Osteoblast (primary cell): ENCODE results near the gene CDKAL1. TPM values are rescaled to one million over a fixed set of nuclear protein-coding genes. Genes with fewer than 3 reads are reported as not detected.

Experiments used
- DNase-seq: peaks from one replicate; pipeline ENCODE4 v3.0.0; 2011; ENCODE audit warnings: low spot score, mixed read lengths; ENCODE audit not compliant: insufficient read length; ENCODE audit errors: missing footprints
- H2AFZ ChIP-seq: 2 replicates; pipeline ENCODE4 v1.6.0; 2011; ENCODE audit warnings: mild to moderate bottlenecking, low read length
- H3K27ac ChIP-seq: 2 replicates; pipeline ENCODE4 v1.5.1; 2011; ENCODE audit warnings: mild to moderate bottlenecking, low read depth, low read length, moderate library complexity
- H3K27me3 ChIP-seq: 2 replicates; pipeline ENCODE4 v1.6.0; 2012; ENCODE audit warnings: mild to moderate bottlenecking, control low read depth, inconsistent platforms, low read length, moderate library complexity; ENCODE audit not compliant: insufficient read depth
- H3K36me3 ChIP-seq: 2 replicates; pipeline ENCODE4 v1.5.1; 2011; ENCODE audit warnings: mild to moderate bottlenecking, low read length, control low read depth, moderate library complexity; ENCODE audit not compliant: insufficient read depth
- H3K4me1 ChIP-seq: 2 replicates; pipeline ENCODE4 v1.5.1; 2011; ENCODE audit warnings: mild to moderate bottlenecking, low read length, control low read depth, moderate library complexity; ENCODE audit not compliant: insufficient read depth
- H3K4me2 ChIP-seq: 2 replicates; pipeline ENCODE4 v1.6.0; 2011; ENCODE audit warnings: mild to moderate bottlenecking, low read length; ENCODE audit not compliant: insufficient read depth
- H3K4me3 ChIP-seq: fragments of 200-600 bp; sonication (generic); 3 replicates; pipeline ENCODE4 v1.5.1; 2012; ENCODE audit warnings: mild to moderate bottlenecking, low read length, inconsistent platforms; ENCODE audit not compliant: insufficient read depth
- H3K79me2 ChIP-seq: 2 replicates; pipeline ENCODE4 v1.6.0; 2012; ENCODE audit warnings: mild to moderate bottlenecking, low read length, control low read depth, inconsistent platforms; ENCODE audit not compliant: insufficient read depth
- H3K9me3 ChIP-seq: 2 replicates; pipeline ENCODE4 v1.5.1; 2011; ENCODE audit warnings: low read depth, low read length, control low read depth
- H4K20me1 ChIP-seq: 2 replicates; pipeline ENCODE4 v1.6.0; 2012; ENCODE audit warnings: mild to moderate bottlenecking, low read length, control low read depth; ENCODE audit not compliant: insufficient read depth
- CTCF ChIP-seq: IDR thresholded peaks from 2 replicates; pipeline ENCODE4 v1.5.1; 2011; ENCODE audit warnings: mild to moderate bottlenecking, low read depth, low read length, moderate library complexity; ENCODE audit errors: extremely low read depth
- total RNA-seq: library from RNA; depleted of rRNA; stranded (reverse); fragments of >200 nt; gene quantifications from 2 replicates; pipeline ENCODE4 v1.2.3, GENCODE V29; 2012

The CDKAL1 gene
- total RNA-seq, 1 donor: 18.5 TPM

GRCh38 chr6:20978151-20978614 lies 443.9 kb downstream of the CDKAL1 start:
- no peak overlapping the region for H3K4me3 ChIP-seq
- H3K4me2 ChIP-seq: no peak overlapping the region
- H2AFZ ChIP-seq: no peak overlapping the region
- H3K27me3 ChIP-seq: no peaks in the 10 kb centered on the region
- no peak for TF ChIP-seq CTCF
- no peaks in the 10 kb centered on the region for H3K9me3 ChIP-seq
- no peak for DNase-seq
- H4K20me1 ChIP-seq: no peaks in the 10 kb centered on the region
- no peaks in the 10 kb centered on the region for H3K4me1 ChIP-seq
- H3K36me3 ChIP-seq: no peaks in the 10 kb centered on the region
- no peak overlapping the region for H3K27ac ChIP-seq
- no peaks in the 10 kb centered on the region for H3K79me2 ChIP-seq

GRCh38 chr6:20979076-20979475 lies 444.8 kb downstream of the CDKAL1 start:
- Histone ChIP-seq H3K4me3 (no peak overlapping the region), H3K4me1 (no peaks in the 10 kb centered on the region), H3K79me2 (no peaks in the 10 kb centered on the region), H2AFZ (no peak overlapping the region), H3K36me3 (no peaks in the 10 kb centered on the region), H3K27ac (no peak overlapping the region), H3K27me3 (no peaks in the 10 kb centered on the region), H3K4me2 (no peak overlapping the region), H4K20me1 (no peaks in the 10 kb centered on the region), H3K9me3 (no peaks in the 10 kb centered on the region)
- TF ChIP-seq CTCF: no peak
- no peak for DNase-seq

- Histone ChIP-seq H3K4me2 (no peak overlapping the region), H3K79me2 (no peaks in the 10 kb centered on the region), H4K20me1 (no peaks in the 10 kb centered on the region), H3K4me3 (no peak overlapping the region), H3K4me1 (no peaks in the 10 kb centered on the region), H3K27me3 (no peaks in the 10 kb centered on the region), H3K9me3 (no peaks in the 10 kb centered on the region), H3K36me3 (no peaks in the 10 kb centered on the region), H3K27ac (no peak overlapping the region), H2AFZ (no peak overlapping the region)
- DNase-seq: no peak
- no peak for TF ChIP-seq CTCF
Observed at GRCh38 chr6:20983961-20984360, 449.7 kb downstream of the CDKAL1 start.

GRCh38 chr6:20985821-20986220 lies 451.6 kb downstream of the CDKAL1 start:
- Histone ChIP-seq H3K27me3 (no peaks in the 10 kb centered on the region), H4K20me1 (no peaks in the 10 kb centered on the region), H3K79me2 (no peaks in the 10 kb centered on the region), H3K9me3 (no peaks in the 10 kb centered on the region), H3K4me3 (no peak overlapping the region), H3K27ac (no peak overlapping the region), H3K4me1 (no peaks in the 10 kb centered on the region), H2AFZ (no peak overlapping the region), H3K36me3 (no peaks in the 10 kb centered on the region), H3K4me2 (no peak overlapping the region)
- no peak for DNase-seq
- no peak for TF ChIP-seq CTCF
